DOHH2 (cell line): Measurements from ENCODE around the gene ACTA1.

Experiments used
- H3F3A ChIP-seq: fragments of 200-600 bp; sonication (generic), shearing (Covaris generic); 2 replicates; pipeline ENCODE4 v1.6.0; 2016; ENCODE audit warnings: antibody characterized with exemption, mild to moderate bottlenecking; ENCODE audit not compliant: control insufficient read depth, insufficient read depth
- H3K27ac ChIP-seq: fragments of 200-600 bp; sonication (generic); 2 replicates; pipeline ENCODE4 v1.5.1; 2014; ENCODE audit warnings: low read depth, mild to moderate bottlenecking, low read length, moderate library complexity
- H3K27me3 ChIP-seq: fragments of 200-600 bp; sonication (generic); 2 replicates; pipeline ENCODE4 v1.6.1; 2014; ENCODE audit warnings: mild to moderate bottlenecking, low read length, mixed read lengths; ENCODE audit not compliant: control insufficient read depth
- H3K36me3 ChIP-seq: fragments of 200-600 bp; sonication (generic); 2 replicates; pipeline ENCODE4 v1.6.1; 2014; ENCODE audit warnings: mild to moderate bottlenecking, low read length, moderate library complexity, mixed read lengths; ENCODE audit not compliant: control insufficient read depth
- H3K4me1 ChIP-seq: fragments of 200-600 bp; sonication (generic); 2 replicates; pipeline ENCODE4 v1.6.1; 2014; ENCODE audit warnings: mild to moderate bottlenecking, low read length, mixed read lengths; ENCODE audit not compliant: control insufficient read depth
- H3K4me2 ChIP-seq: fragments of 200-600 bp; sonication (generic); 2 replicates; pipeline ENCODE4 v1.6.0; 2014; ENCODE audit warnings: mild to moderate bottlenecking, low read length, moderate library complexity
- H3K4me3 ChIP-seq: fragments of 200-600 bp; sonication (generic); 2 replicates; pipeline ENCODE4 v1.5.1; 2014; ENCODE audit warnings: mild to moderate bottlenecking, low read length, mixed read lengths
- H3K79me2 ChIP-seq: fragments of 200-600 bp; sonication (generic); 2 replicates; pipeline ENCODE4 v1.6.1; 2014; ENCODE audit warnings: mild to moderate bottlenecking, low read length, mixed read lengths; ENCODE audit not compliant: control insufficient read depth
- H3K9me2 ChIP-seq: fragments of 200-600 bp; sonication (generic); replicated peaks from 2 replicates; pipeline ENCODE4 v1.6.1; 2014; ENCODE audit warnings: mild to moderate bottlenecking, low read length, mixed read lengths; ENCODE audit not compliant: control insufficient read depth
- H3K9me3 ChIP-seq: fragments of 200-600 bp; sonication (generic); 2 replicates; pipeline ENCODE4 v1.6.1; 2014; ENCODE audit warnings: antibody characterized with exemption, low read length, mixed read lengths; ENCODE audit not compliant: control insufficient read depth, insufficient read depth
- H4K20me1 ChIP-seq: fragments of 200-600 bp; sonication (generic); 2 replicates; pipeline ENCODE4 v1.6.0; 2014; ENCODE audit warnings: low read depth, mild to moderate bottlenecking, antibody characterized with exemption, low read length, moderate library complexity; ENCODE audit not compliant: control insufficient read depth, insufficient read depth
- EZH2phosphoT487 ChIP-seq: fragments of 200-600 bp; sonication (generic); IDR thresholded peaks from 2 replicates; pipeline ENCODE4 v1.6.1; 2017; ENCODE audit warnings: borderline replicate concordance, mild to moderate bottlenecking, antibody characterized with exemption, low read length, moderate library complexity, mixed read lengths
- TF ChIP-seq, protein P1 (sequence below): fragments of 200-600 bp; sonication (generic); IDR thresholded peaks from one replicate; pipeline ENCODE4 v1.5.1; 2014; ENCODE audit warnings: antibody characterized with exemption, mild to moderate bottlenecking, low read depth, low read length; ENCODE audit not compliant: poor library complexity, severe bottlenecking

The ACTA1 gene

DNA sequence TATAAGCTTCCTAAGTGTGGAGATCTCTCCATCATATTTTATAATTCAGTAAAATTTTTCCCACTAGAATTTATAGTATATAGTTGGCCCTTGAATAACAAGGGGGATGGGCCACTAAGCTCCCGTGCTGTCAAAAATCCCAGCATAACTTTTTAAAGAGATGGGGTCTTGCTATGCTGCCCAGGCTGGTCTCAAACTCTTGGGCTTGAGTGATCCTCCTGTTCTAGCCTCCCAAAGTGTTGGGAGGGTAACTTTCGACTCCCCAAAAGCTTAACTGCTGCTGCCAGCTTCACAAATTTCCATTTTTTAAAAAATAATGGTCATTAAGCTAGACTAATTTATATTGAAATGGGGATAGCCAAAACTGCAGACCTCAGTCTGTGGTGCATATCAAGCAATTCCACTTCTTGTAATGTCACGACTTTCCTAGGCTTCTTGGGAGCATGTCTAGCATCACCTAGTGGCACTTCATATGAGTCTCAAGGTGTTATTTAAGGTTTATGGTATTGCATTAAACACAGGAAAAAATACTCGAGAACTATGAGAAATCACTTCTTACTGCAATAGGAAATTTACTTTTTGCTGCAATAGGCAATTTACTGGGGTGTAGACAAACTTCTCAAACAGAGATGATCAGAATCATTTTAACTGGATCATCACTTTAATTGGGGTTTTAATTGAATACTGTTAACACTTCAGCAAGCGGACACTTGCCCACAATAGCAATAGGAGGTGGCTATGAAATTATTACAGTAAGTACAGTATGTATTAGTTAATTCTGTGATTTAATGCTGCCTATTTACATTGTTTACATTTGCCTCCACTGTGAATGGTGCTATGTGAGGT lies 19.3 kb upstream of the ACTA1 start:
- no peaks in the 10 kb centered on the region for H3K4me1 ChIP-seq
- no peaks in the 10 kb centered on the region for H3K27me3 ChIP-seq
- no peak overlapping the region for H3K4me2 ChIP-seq
- H4K20me1 ChIP-seq = no peaks in the 10 kb centered on the region; the same call in 1 of the 2 replicates
- H3K36me3 ChIP-seq = peaks cover 65% of the 10 kb centered on the region
- H3K9me2 ChIP-seq = no peaks in the 10 kb centered on the region
- no peak overlapping the region for H3K27ac ChIP-seq
- peaks cover 3% of the 10 kb centered on the region; the same call in 1 of the 2 replicates for H3F3A ChIP-seq
- H3K9me3 ChIP-seq = no peaks in the 10 kb centered on the region
- TF ChIP-seq, protein P1, sequence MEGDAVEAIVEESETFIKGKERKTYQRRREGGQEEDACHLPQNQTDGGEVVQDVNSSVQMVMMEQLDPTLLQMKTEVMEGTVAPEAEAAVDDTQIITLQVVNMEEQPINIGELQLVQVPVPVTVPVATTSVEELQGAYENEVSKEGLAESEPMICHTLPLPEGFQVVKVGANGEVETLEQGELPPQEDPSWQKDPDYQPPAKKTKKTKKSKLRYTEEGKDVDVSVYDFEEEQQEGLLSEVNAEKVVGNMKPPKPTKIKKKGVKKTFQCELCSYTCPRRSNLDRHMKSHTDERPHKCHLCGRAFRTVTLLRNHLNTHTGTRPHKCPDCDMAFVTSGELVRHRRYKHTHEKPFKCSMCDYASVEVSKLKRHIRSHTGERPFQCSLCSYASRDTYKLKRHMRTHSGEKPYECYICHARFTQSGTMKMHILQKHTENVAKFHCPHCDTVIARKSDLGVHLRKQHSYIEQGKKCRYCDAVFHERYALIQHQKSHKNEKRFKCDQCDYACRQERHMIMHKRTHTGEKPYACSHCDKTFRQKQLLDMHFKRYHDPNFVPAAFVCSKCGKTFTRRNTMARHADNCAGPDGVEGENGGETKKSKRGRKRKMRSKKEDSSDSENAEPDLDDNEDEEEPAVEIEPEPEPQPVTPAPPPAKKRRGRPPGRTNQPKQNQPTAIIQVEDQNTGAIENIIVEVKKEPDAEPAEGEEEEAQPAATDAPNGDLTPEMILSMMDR = peak; percentile 47
- TF ChIP-seq EZH2phosphoT487 = no peak
- H3K4me3 ChIP-seq = no peak overlapping the region
- H3K79me2 ChIP-seq = no peaks in the 10 kb centered on the region

DNA sequence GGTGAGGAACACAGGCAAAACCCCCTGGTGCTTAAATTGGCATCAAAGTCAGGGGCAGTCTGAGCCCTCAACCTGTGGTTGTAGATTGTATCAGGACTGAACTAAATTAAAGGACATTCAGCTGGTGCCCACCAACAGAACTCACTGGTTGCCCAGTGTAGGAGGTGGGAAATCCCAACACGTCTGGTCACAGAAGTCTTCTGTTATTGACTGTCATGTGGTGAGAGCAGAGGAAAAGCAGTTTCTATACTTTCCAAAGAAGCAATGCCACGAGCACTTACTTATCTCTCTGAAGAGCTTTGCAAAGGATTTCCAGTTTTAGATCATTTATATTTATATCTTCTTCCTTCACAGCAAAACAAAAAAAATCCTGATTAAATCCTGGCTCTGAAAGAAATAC lies 15.0 kb upstream of the ACTA1 start:
- TF ChIP-seq EZH2phosphoT487 = no peak
- TF ChIP-seq, protein P1 = no peak
- peaks cover 60% of the 10 kb centered on the region for H3K36me3 ChIP-seq

DNA sequence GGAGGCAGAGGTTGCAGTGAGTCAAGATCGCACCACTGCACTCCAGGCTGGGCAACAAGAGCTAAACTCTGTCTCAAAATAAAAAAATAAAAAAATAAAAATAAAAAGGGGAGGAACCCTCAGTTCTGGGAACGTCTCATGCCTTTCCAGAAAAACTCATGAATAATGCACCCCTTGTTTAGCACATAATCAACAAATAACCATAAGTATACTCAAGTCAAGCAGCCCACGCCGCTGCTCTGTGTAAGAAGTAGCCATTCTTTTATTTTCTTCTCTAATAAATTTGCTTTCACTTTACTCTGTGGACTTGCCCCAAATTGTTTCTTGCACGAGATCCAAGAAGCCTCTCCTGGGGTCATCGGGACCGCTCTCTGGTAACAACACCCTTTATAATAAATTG lies 14.5 kb upstream of the ACTA1 start:
- Histone ChIP-seq H3K4me1 (no peaks in the 10 kb centered on the region), H3K27me3 (no peaks in the 10 kb centered on the region), H3K4me3 (no peak overlapping the region), H3K36me3 (peaks cover 57% of the 10 kb centered on the region), H3K79me2 (no peaks in the 10 kb centered on the region), H3K27ac (no peak overlapping the region), H3F3A (no peaks in the 10 kb centered on the region), H3K9me2 (no peaks in the 10 kb centered on the region), H3K9me3 (no peaks in the 10 kb centered on the region), H4K20me1 (no peaks in the 10 kb centered on the region), H3K4me2 (no peak overlapping the region)
- no peak for TF ChIP-seq EZH2phosphoT487
- TF ChIP-seq, protein P1 = no peak

More for the DNA sequence above, 15.0 kb upstream of the ACTA1 start:
- no peaks in the 10 kb centered on the region for H4K20me1 ChIP-seq
- no peaks in the 10 kb centered on the region for H3F3A ChIP-seq
- no peaks in the 10 kb centered on the region for H3K9me2 ChIP-seq
- no peaks in the 10 kb centered on the region for H3K4me1 ChIP-seq
- H3K4me3 ChIP-seq = no peak overlapping the region
- no peaks in the 10 kb centered on the region for H3K27me3 ChIP-seq
- H3K27ac ChIP-seq = no peak overlapping the region
- H3K9me3 ChIP-seq = no peaks in the 10 kb centered on the region
- H3K4me2 ChIP-seq = no peak overlapping the region
- no peaks in the 10 kb centered on the region for H3K79me2 ChIP-seq
